ENCODE results near the gene ZNF646. TPM values are rescaled to one million over a fixed set of nuclear protein-coding genes. Genes with fewer than 3 reads are reported as not detected.

The ZNF646 gene
- polyA plus RNA-seq, 3 donors = 0.46 to 6.5 (median 3.0) TPM

- Mint-ChIP-seq H3K27ac (peak overlapping the region in 6 of 7 donors; percentile 18 to 100 (median 98)), H3K27me3 (ENCODE audit: low read depth in 3 of 3) (peaks cover 0 to 4% (median 0%) of the 10 kb centered on the region in 3 donors), H3K36me3 (peaks cover 46 to 55% of the 10 kb centered on the region in 2 donors), H3K4me1 (peaks cover 71% of the 10 kb centered on the region), H3K9me3 (peaks cover 0 to 2% (median 0%) of the 10 kb centered on the region in 7 donors), H3K4me3 (no peak overlapping the region)
- H3K36me3 ChIP-seq (replicated peaks in 1 of 2; ENCODE audit: control insufficient read depth in 1 of 2, insufficient read depth in 2 of 2, low read length in 2 of 2) = peaks cover 29 to 43% of the 10 kb centered on the region in 2 donors
- H2AFZ ChIP-seq (ENCODE audit: insufficient read depth, low read depth, low read length, poor library complexity, severe bottlenecking) = no peak overlapping the region
- H3K27me3 ChIP-seq (ENCODE audit: control insufficient read depth in 2 of 2, insufficient read depth in 2 of 2, low read length in 2 of 2) = no peaks in the 10 kb centered on the region
- no peak overlapping the region for H3K9ac ChIP-seq (ENCODE audit: insufficient read depth, low read length, poor library complexity, severe bottlenecking)
- no peak overlapping the region for H3K4me2 ChIP-seq (replicated peaks; ENCODE audit: extremely low read depth, low read length, poor library complexity, severe bottlenecking)
- H4K20me1 ChIP-seq (ENCODE audit: insufficient read depth, low read length) = no peaks in the 10 kb centered on the region
- intact Hi-C loops (cut with micrococcal nuclease) = no loop called here
- no peak for DNase-seq
- no peak overlapping the region for H3K4me3 ChIP-seq (replicated peaks in 1 of 3; ENCODE audit: low read depth in 2 of 3, low read length in 3 of 3)
- TF ChIP-seq CTCF (IDR thresholded peaks at IDR 0.05) = no peak
- H3K4me1 ChIP-seq (ENCODE audit: control insufficient read depth in 1 of 2, insufficient read depth in 2 of 2, low read length in 2 of 2) = peaks cover 73 to 85% of the 10 kb centered on the region in 2 donors
- 94% methylated on average over 10 of the region's 11 CpGs for WGBS (ENCODE audit: insufficient coverage)
- no peaks in the 10 kb centered on the region for H3K9me3 ChIP-seq (replicated peaks in 1 of 2; ENCODE audit: control insufficient read depth in 1 of 2, insufficient read depth in 1 of 2, low read length in 2 of 2)
- H3K79me2 ChIP-seq (ENCODE audit: insufficient read depth, low read length) = no peaks in the 10 kb centered on the region
- H3K27ac ChIP-seq (ENCODE audit: low read depth in 1 of 2, low read length in 2 of 2) = peak overlapping the region in 1 of 2 donors; percentile 99
These were observed 57.2 kb downstream of the ZNF646 start for GRCh38 chr16:31131416-31131815.

GRCh38 chr16:31131841-31132271 is 57.6 kb downstream of the ZNF646 start:
- peaks cover 0 to 4% (median 0%) of the 10 kb centered on the region in 3 donors for H3K27me3 Mint-ChIP-seq (ENCODE audit: low read depth in 3 of 3)
- Histone ChIP-seq H4K20me1 (ENCODE audit: insufficient read depth, low read length) (no peaks in the 10 kb centered on the region), H3K79me2 (ENCODE audit: insufficient read depth, low read length) (no peaks in the 10 kb centered on the region), H3K9me3 (replicated peaks in 1 of 2; ENCODE audit: control insufficient read depth in 1 of 2, insufficient read depth in 1 of 2, low read length in 2 of 2) (no peaks in the 10 kb centered on the region), H3K4me2 (replicated peaks; ENCODE audit: extremely low read depth, low read length, poor library complexity, severe bottlenecking) (no peak overlapping the region), H3K4me3 (replicated peaks in 1 of 3; ENCODE audit: low read depth in 2 of 3, low read length in 3 of 3) (no peak overlapping the region), H3K4me1 (ENCODE audit: control insufficient read depth in 1 of 2, insufficient read depth in 2 of 2, low read length in 2 of 2) (peaks cover 68 to 82% of the 10 kb centered on the region in 2 donors), H3K36me3 (replicated peaks in 1 of 2; ENCODE audit: control insufficient read depth in 1 of 2, insufficient read depth in 2 of 2, low read length in 2 of 2) (peaks cover 28 to 42% of the 10 kb centered on the region in 2 donors), H3K9ac (ENCODE audit: insufficient read depth, low read length, poor library complexity, severe bottlenecking) (no peak overlapping the region), H3K27me3 (ENCODE audit: control insufficient read depth in 2 of 2, insufficient read depth in 2 of 2, low read length in 2 of 2) (no peaks in the 10 kb centered on the region), H3K27ac (ENCODE audit: low read depth in 1 of 2, low read length in 2 of 2) (no peak overlapping the region), H2AFZ (ENCODE audit: insufficient read depth, low read depth, low read length, poor library complexity, severe bottlenecking) (no peak overlapping the region)
- peaks cover 44 to 52% of the 10 kb centered on the region in 2 donors for H3K36me3 Mint-ChIP-seq
- peak overlapping the region in 3 of 7 donors; percentile 18 to 100 (median 45) for H3K27ac Mint-ChIP-seq
- TF ChIP-seq CTCF (IDR thresholded peaks at IDR 0.05) = no peak
- 92% methylated on average over 5 of the region's 5 CpGs for WGBS (ENCODE audit: insufficient coverage)
- H3K4me1 Mint-ChIP-seq = peaks cover 67% of the 10 kb centered on the region
- H3K4me3 Mint-ChIP-seq = no peak overlapping the region
- intact Hi-C loops (cut with micrococcal nuclease) = no loop called here
- DNase-seq = no peak
- H3K9me3 Mint-ChIP-seq = peaks cover 0 to 2% (median 0%) of the 10 kb centered on the region in 7 donors
